Gastroesophageal sphincter (tissue), 4 donors: ENCODE measurements around the gene LUC7L3. TPM values are rescaled to one million over a fixed set of nuclear protein-coding genes. Genes with fewer than 3 reads are reported as not detected.
A peak's percentile ranks its signal among the peaks of the same experiment; 100 is the strongest.
"Not testable (repeated sequence)": the region's sequence is repeated elsewhere in the genome, so short reads cannot be mapped to it uniquely, and the experiment has no call there.

ENCODE experiments used
- ATAC-seq: fragments of 150-250 bp; one replicate; pipeline ENCODE4 v1.9.1; 2016; ENCODE audit warnings: mild to moderate bottlenecking, moderate library complexity
- H3K27ac ChIP-seq, 4 donors: fragments of 200-600 bp; sonication (generic) in 3 of 4; 1 replicate in 3 of 4; 2 replicates in 1 of 4; pipeline ENCODE4 v1.5.1; 2016 to 2019
- H3K27me3 ChIP-seq: fragments of 200-600 bp; sonication (generic); one replicate; pipeline ENCODE4 v1.5.1; 2019
- H3K36me3 ChIP-seq, 2 donors: fragments of 200-600 bp; sonication (generic); one replicate each; pipeline ENCODE4 v1.5.1; 2019; ENCODE audit warnings: control low read depth in 1 of 2
- H3K4me1 ChIP-seq, 3 donors: fragments of 200-600 bp; sonication (generic); 1 replicate in 2 of 3; 2 replicates in 1 of 3; pipeline ENCODE4 v1.5.1; 2016 to 2019; ENCODE audit warnings: control low read depth in 2 of 3
- H3K4me3 ChIP-seq, 2 donors: fragments of 200-600 bp; sonication (generic); one replicate each; pipeline ENCODE4 v1.5.1; 2019; ENCODE audit warnings: mild to moderate bottlenecking in 1 of 2, moderate library complexity in 1 of 2
- H3K9me3 ChIP-seq, 3 donors: fragments of 200-600 bp; sonication (generic); one replicate each; pipeline ENCODE4 v1.5.1; 2017 to 2019; ENCODE audit warnings: control low read depth in 2 of 3
- EP300 ChIP-seq: sonication (generic); formaldehyde crosslinking; IDR thresholded peaks from one replicate; pipeline ENCODE4 v1.6.1; 2017; ENCODE audit warnings: antibody characterized with exemption, mild to moderate bottlenecking
- POLR2A ChIP-seq, 2 donors: fragments of 450-650 bp; IDR thresholded peaks; one replicate each; pipeline ENCODE4 v1.6.1; 2017; ENCODE audit warnings: antibody characterized with exemption in 2 of 2, mild to moderate bottlenecking in 2 of 2, moderate library complexity in 1 of 2
- POLR2AphosphoS5 ChIP-seq: sonication (generic); formaldehyde crosslinking; IDR thresholded peaks from one replicate; pipeline ENCODE4 v1.6.1; 2017; ENCODE audit warnings: antibody characterized with exemption
- WGBS, 2 donors: methylation state at CpG; one replicate each; pipeline ENCODE4 v1.1.5; 2018; ENCODE audit warnings: low coverage in 1 of 2; 5-methylcytosine and 5-hydroxymethylcytosine counted together
- total RNA-seq, 4 donors: library from RNA; depleted of rRNA; stranded (reverse); fragments of >200 nt; gene quantifications; one replicate each; pipeline ENCODE4 v1.1.0, GENCODE V29; 2016
- TF ChIP-seq, protein P1 (sequence below), 4 experiments: fragments of 200-600 bp in 2 of 4; fragments of 450-650 bp in 2 of 4; sonication (generic) in 1 of 4; IDR thresholded peaks; one replicate each; pipeline ENCODE4 v1.5.1; 2017 to 2019; ENCODE audit warnings: antibody characterized with exemption in 4 of 4, mild to moderate bottlenecking in 2 of 4, moderate library complexity in 2 of 4

LUC7L3 gene
- total RNA-seq, 4 donors from 2014 or later, result 40.1 to 134 (median 54.6) TPM

DNA sequence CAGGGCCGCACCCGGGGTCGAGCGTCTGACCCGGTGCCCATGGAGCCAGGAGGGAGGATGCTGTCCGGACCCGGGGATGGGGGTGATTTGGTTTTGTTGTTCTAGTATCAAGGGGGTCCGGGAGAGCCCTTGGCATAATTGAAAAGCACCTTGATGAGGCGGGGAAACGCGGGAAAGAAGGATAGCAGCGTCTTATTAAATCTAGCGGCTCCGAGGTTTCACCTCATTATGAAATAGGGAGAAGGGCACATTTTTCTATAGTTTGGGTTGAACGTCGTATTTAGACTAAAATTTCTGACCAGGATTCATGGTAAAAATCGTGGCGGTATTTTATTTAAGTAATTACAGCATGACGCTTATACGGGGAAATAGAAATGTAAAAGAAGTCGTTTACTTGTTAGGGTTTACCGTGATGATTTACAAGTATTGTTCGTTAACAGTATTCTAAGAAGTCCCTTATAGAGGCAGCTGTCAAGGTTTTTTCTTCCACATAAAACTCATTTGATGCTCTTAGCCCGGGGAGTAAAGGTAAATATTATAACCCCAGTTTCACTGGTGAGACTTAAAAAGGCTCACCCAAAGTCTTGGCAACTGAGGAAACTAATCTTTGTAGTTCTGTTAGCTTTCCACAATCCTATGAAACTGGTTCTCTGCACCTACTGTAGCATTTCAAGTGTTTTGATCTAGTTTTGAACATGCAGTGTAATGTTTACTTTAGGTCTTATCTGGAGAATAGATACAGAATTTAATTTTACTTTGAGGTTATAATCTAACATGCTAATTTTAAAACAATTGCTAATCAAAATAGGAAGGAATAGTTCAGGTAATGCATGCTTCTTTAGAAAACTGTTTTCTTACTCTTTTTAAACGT, 756 bp downstream of the LUC7L3 start:
- Histone ChIP-seq H3K27me3 (no peaks in the 10 kb centered on the region), H3K36me3 (no peaks in the 10 kb centered on the region), H3K4me1 (peaks cover 7 to 53% (median 26%) of the 10 kb centered on the region in 3 donors), H3K9me3 (no peaks in the 10 kb centered on the region), H3K4me3 (peak overlapping the region; percentile 69 to 99), H3K27ac (peak overlapping the region; percentile 88 to 96 (median 94))
- WGBS, 2 donors, result 0 to 1% methylated on average over 18 of the region's 25 CpGs
- ATAC-seq, result no peak
- no peak for TF ChIP-seq POLR2A (IDR thresholded peaks at IDR 0.05)
- TF ChIP-seq EP300, result no peak
- no peak for TF ChIP-seq POLR2AphosphoS5
- TF ChIP-seq, protein P1, sequence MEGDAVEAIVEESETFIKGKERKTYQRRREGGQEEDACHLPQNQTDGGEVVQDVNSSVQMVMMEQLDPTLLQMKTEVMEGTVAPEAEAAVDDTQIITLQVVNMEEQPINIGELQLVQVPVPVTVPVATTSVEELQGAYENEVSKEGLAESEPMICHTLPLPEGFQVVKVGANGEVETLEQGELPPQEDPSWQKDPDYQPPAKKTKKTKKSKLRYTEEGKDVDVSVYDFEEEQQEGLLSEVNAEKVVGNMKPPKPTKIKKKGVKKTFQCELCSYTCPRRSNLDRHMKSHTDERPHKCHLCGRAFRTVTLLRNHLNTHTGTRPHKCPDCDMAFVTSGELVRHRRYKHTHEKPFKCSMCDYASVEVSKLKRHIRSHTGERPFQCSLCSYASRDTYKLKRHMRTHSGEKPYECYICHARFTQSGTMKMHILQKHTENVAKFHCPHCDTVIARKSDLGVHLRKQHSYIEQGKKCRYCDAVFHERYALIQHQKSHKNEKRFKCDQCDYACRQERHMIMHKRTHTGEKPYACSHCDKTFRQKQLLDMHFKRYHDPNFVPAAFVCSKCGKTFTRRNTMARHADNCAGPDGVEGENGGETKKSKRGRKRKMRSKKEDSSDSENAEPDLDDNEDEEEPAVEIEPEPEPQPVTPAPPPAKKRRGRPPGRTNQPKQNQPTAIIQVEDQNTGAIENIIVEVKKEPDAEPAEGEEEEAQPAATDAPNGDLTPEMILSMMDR (IDR thresholded peaks at IDR 0.05), result no peak

DNA sequence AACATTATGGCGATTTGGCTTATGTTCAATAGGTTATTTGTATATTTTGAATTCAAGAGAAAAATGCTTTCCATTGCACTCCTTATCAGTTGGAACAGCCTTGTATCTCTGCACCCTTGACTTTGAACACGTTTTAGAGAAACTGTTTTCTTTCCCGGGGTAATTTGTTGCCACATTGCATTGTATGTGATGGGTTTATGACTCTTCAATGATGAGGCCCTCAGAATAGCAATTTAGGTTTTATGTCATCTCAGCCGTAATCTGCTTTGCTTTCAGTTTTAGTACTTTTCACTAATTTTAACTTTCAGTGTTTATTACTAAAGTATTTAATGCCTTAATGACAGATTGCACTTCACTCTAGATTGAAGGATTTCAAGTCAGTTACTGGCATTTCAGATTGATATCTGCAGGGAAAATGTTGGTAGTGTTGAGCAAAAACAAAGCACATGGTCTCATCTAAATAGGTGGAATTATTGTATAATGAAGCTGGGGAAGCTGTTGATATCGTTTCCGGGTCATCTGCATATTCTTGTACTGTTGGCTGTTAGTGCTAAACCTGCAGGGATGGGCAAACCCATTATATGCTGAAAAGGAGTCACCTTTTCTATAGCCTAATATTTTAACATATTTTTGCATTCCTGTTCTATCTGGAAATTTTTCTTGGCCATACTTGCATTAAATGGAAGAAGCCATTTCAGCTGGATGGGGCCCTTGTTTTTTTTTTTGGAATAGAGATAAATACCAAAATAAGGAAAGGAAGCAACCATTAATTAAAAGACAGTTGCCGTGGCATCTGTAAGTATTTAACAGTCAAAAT, 2.0 kb downstream of the LUC7L3 start:
- Histone ChIP-seq H3K27ac (peak overlapping the region in 2 of 4 donors; percentile 93 to 96), H3K36me3 (no peaks in the 10 kb centered on the region), H3K27me3 (no peaks in the 10 kb centered on the region), H3K4me1 (peaks cover 7 to 65% (median 33%) of the 10 kb centered on the region in 3 donors), H3K9me3 (no peaks in the 10 kb centered on the region), H3K4me3 (peak overlapping the region; percentile 69 to 99)
- no peak for ATAC-seq
- 4 to 11% methylated on average over 7 of the region's 7 CpGs for WGBS, 2 donors
- TF ChIP-seq EP300 (no peak), POLR2AphosphoS5 (no peak), POLR2A (IDR thresholded peaks at IDR 0.05) (no peak)
- TF ChIP-seq, protein P1 (IDR thresholded peaks at IDR 0.05), result no peak

DNA sequence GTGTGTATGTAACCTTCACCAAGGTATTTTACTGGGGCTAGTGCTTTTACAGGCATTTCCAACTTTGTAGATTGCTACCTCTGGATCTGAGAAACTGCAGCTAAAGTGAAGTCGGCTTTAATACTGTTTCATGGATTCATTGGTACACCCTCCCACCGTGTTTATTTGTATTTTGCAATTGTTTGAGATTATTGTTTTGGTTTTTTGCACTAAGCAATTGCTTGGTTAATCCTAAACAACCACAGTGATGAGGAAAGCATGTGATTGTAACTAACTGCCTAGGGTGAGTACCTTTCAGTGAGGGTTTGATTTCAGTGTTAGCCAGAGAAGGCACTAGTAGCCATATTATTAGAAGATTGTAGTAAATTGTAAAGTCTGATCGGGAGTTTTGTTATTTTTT, 3.3 kb downstream of the LUC7L3 start:
- 36 to 39% methylated on average over 3 of the region's 3 CpGs for WGBS, 2 donors
- TF ChIP-seq EP300, result no peak
- TF ChIP-seq, protein P1 (IDR thresholded peaks at IDR 0.05), result no peak
- TF ChIP-seq POLR2AphosphoS5, result no peak
- TF ChIP-seq POLR2A (IDR thresholded peaks at IDR 0.05), result no peak
- H3K27ac ChIP-seq, result no peak overlapping the region
- peak overlapping the region in 1 of 2 donors; percentile 69 for H3K4me3 ChIP-seq
- H3K36me3 ChIP-seq, result no peaks in the 10 kb centered on the region
- peaks cover 7 to 79% (median 38%) of the 10 kb centered on the region in 3 donors for H3K4me1 ChIP-seq
- H3K9me3 ChIP-seq, result no peaks in the 10 kb centered on the region
- H3K27me3 ChIP-seq, result no peaks in the 10 kb centered on the region
- ATAC-seq, result no peak

DNA sequence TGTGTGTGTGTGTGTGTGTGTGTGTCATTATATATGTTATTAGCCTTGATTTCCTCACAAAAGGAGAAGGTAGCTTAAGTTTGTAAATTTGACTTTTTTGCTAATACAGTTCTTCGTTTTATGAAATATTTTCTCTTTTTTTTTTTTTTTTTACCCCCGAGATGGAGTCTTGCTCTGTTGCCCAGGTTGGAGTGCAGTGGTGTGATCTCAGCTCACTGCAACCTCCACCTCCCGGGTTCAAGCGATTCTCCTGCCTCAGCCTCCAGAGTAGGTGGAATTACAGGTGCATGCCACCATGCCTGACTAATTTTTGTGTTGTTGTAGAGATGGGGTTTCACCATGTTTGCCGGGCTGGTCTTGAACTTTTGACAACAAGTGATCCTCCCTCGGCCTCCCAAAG, 5.2 kb downstream of the LUC7L3 start:
- H3K27me3 ChIP-seq, H3K4me3 ChIP-seq, H3K9me3 ChIP-seq, H3K27ac ChIP-seq, H3K36me3 ChIP-seq, ATAC-seq: not testable (repeated sequence)
- 83 to 87% methylated on average over 1 to 5 of the region's 6 CpGs for WGBS, 2 donors
- H3K4me1 ChIP-seq, result peaks cover 7 to 93% (median 46%) of the 10 kb centered on the region in 3 donors
